ENCODE measurements around the gene HSPA1L. TPM values are rescaled to one million over a fixed set of nuclear protein-coding genes. Genes with fewer than 3 reads are reported as not detected.

The HSPA1L gene
- total RNA-seq, 1 donor from 2014 or later: 1.2 TPM

GRCh38 chr6:31784098-31784925 lies 30.8 kb downstream of the HSPA1L start:
- DNase-seq (ENCODE audit: low read depth in 2 of 2): no peak

GRCh38 chr6:31782126-31782855 lies 32.8 kb downstream of the HSPA1L start:
- no peak for DNase-seq (ENCODE audit: low read depth in 2 of 2)

- DNase-seq (ENCODE audit: low read depth in 2 of 2): no peak
These were observed 33.6 kb downstream of the HSPA1L start for GRCh38 chr6:31781244-31782125.

- no peak for DNase-seq (ENCODE audit: low read depth in 2 of 2)
These were observed 34.4 kb downstream of the HSPA1L start for GRCh38 chr6:31780507-31781243.

- no peak for DNase-seq (ENCODE audit: low read depth in 2 of 2)
These were observed 35.2 kb downstream of the HSPA1L start for GRCh38 chr6:31779908-31780307.

- no peak for DNase-seq (ENCODE audit: low read depth in 2 of 2)
These were observed 35.8 kb downstream of the HSPA1L start for GRCh38 chr6:31778999-31779885.

GRCh38 chr6:31778193-31778592 lies 36.9 kb downstream of the HSPA1L start:
- DNase-seq (ENCODE audit: low read depth in 2 of 2): no peak

GRCh38 chr6:31777667-31778050 lies 37.4 kb downstream of the HSPA1L start:
- no peak for DNase-seq (ENCODE audit: low read depth in 2 of 2)

- peak in 1 of 2 donors; percentile 58 for DNase-seq (ENCODE audit: low read depth in 2 of 2)
These were observed 38.0 kb downstream of the HSPA1L start, which contains the start of gene VWA7 for GRCh38 chr6:31776989-31777666. Gene VWA7, minus strand, starts transcription at chr6:31777328. Its CDS starts 549 bp downstream, at chr6:31776779.

GRCh38 chr6:31776485-31776988 lies 38.5 kb downstream of the HSPA1L start:
- no peak for DNase-seq (ENCODE audit: low read depth in 2 of 2)

- DNase-seq (ENCODE audit: low read depth in 2 of 2): no peak
These were observed 39.2 kb downstream of the HSPA1L start for GRCh38 chr6:31775633-31776484.

GRCh38 chr6:31775184-31775583 lies 39.9 kb downstream of the HSPA1L start:
- DNase-seq (ENCODE audit: low read depth in 2 of 2): no peak

- no peak for DNase-seq (ENCODE audit: low read depth in 2 of 2)
These were observed 43.1 kb downstream of the HSPA1L start for GRCh38 chr6:31771992-31772358.

GRCh38 chr6:31770860-31771259 lies 44.2 kb downstream of the HSPA1L start:
- no peak for DNase-seq (ENCODE audit: low read depth in 2 of 2)

GRCh38 chr6:31769684-31770371 lies 45.3 kb downstream of the HSPA1L start:
- peak; percentile 39 to 67 for DNase-seq (ENCODE audit: low read depth in 2 of 2)

GRCh38 chr6:31768363-31769257 lies 46.5 kb downstream of the HSPA1L start:
- DNase-seq (ENCODE audit: low read depth in 2 of 2): peak in 1 of 2 donors; percentile 30

All from dermis microvascular lymphatic vessel endothelial cell (primary cell).